GM12891 (cell line): ENCODE results near the gene TPO.

Experiments used
- SPI1 ChIP-seq: IDR thresholded peaks from 2 replicates; pipeline ENCODE4 v1.6.1; 2011; ENCODE audit warnings: low read depth, low read length, control low read depth
- TAF1 ChIP-seq: IDR thresholded peaks from 2 replicates; pipeline ENCODE4 v1.6.1; 2011; ENCODE audit warnings: low read depth, low read length, control low read depth

GRCh38 chr2:1448009-1448408, 34.7 kb downstream of the TPO start:
- no peak for TF ChIP-seq SPI1
- TF ChIP-seq TAF1: no peak
